Cardiac fibroblast (primary cell): ENCODE measurements around the gene SNORC.

Experiments used
- DNase-seq, 2 donors: peaks; one replicate each; pipeline versions ENCODE4 v3.0.0 to v3.0.0-alpha.2; 2010; ENCODE audit warnings: low read depth in 2 of 2
- H3K4me3 ChIP-seq, 2 donors: replicated peaks in 1 of 2; 1 replicate in 1 of 2; 2 replicates in 1 of 2; pipeline ENCODE4 v1.5.1; 2011; ENCODE audit warnings: low read depth in 2 of 2, low read length in 2 of 2, mild to moderate bottlenecking in 2 of 2, moderate library complexity in 1 of 2
- TF ChIP-seq, protein P1 (sequence below): IDR thresholded peaks from one replicate; pipeline ENCODE4 v1.5.1; 2011; ENCODE audit warnings: low read depth, mild to moderate bottlenecking, low read length, inconsistent platforms

The SNORC gene

DNA sequence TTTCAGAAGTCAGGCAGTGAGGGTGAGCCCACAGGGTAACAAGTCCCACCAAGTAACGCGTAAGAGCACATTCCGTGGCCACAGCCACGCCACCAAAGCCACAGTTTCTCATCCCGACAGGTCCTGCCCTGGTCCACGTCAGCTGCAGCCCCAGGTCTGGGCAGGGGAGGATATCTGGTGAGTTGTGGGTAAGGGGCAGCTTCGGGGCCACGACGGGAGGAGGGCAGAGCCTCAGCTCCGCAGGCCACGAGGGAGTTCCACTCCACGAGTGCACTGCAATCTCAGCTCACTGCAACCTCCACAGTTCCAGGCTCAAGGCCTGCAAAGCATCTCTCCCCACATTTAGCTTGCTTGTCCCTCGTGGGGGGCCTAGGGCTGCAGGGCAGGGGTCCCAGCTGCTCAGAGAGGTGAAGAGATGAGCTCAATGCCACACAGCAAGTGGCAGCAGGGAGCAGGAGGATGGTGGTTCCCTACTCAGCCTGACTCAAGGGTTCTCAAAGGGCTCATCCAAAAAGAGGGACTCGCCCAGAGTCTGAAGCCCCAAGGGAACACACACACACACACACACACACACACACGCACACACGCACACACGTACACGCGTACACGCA lies 12.5 kb downstream of the SNORC start:
- no peak for DNase-seq
- no peak overlapping the region for H3K4me3 ChIP-seq
- TF ChIP-seq, protein P1, sequence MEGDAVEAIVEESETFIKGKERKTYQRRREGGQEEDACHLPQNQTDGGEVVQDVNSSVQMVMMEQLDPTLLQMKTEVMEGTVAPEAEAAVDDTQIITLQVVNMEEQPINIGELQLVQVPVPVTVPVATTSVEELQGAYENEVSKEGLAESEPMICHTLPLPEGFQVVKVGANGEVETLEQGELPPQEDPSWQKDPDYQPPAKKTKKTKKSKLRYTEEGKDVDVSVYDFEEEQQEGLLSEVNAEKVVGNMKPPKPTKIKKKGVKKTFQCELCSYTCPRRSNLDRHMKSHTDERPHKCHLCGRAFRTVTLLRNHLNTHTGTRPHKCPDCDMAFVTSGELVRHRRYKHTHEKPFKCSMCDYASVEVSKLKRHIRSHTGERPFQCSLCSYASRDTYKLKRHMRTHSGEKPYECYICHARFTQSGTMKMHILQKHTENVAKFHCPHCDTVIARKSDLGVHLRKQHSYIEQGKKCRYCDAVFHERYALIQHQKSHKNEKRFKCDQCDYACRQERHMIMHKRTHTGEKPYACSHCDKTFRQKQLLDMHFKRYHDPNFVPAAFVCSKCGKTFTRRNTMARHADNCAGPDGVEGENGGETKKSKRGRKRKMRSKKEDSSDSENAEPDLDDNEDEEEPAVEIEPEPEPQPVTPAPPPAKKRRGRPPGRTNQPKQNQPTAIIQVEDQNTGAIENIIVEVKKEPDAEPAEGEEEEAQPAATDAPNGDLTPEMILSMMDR, result no peak

DNA sequence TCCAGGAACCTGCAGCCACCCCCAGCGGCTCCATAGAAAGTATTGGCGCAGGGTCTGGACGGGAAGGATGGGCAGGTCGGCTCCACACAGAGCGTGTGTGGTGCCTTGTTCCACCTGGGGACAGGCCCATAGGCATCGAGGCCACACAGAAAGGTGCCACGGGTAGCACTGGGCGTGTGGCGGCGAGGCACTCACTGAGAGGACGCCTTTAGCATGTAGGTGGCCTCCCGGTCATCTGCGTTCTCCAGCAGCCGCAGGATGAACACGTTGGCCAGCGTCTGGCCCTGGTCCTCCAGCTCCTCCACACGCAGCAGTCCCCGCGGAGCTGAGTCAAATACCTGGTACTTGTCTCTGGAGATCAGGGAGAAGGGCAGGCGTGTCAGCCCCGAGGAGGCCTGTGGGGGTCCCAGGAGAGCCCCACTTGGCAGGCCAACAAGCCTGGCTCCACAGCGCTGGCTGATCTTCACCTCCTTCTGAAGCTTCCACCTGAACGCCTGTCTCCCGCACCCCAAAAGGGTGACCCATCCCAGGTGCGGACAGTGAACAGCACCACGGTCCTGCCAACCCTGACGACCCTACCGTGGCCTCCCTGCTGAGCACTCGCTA lies 13.2 kb downstream of the SNORC start:
- DNase-seq, result no peak
- no peak overlapping the region for H3K4me3 ChIP-seq
- TF ChIP-seq, protein P1, result no peak

DNA sequence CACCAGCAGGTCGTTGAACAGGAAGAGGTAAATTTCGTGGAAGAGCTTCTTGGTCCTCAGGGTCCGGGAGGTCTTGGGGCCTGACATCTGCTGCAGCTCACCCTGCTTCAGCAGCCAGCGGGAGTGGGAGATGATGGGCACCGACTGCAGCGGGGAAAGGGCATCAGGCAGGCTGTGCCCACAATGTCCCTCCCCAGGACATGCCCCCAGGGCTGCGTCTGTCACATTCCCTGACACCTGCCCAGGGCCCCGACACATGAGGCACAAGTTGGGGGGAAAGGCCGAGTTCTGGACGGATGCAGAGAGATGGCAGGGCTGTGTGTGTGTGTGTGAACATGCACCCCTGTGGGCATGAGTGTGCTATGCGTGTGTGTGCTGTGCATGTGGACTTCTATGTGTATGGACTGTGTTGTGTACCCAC lies 13.9 kb downstream of the SNORC start:
- TF ChIP-seq, protein P1, result no peak
- no peak for DNase-seq
- H3K4me3 ChIP-seq, result no peak overlapping the region

DNA sequence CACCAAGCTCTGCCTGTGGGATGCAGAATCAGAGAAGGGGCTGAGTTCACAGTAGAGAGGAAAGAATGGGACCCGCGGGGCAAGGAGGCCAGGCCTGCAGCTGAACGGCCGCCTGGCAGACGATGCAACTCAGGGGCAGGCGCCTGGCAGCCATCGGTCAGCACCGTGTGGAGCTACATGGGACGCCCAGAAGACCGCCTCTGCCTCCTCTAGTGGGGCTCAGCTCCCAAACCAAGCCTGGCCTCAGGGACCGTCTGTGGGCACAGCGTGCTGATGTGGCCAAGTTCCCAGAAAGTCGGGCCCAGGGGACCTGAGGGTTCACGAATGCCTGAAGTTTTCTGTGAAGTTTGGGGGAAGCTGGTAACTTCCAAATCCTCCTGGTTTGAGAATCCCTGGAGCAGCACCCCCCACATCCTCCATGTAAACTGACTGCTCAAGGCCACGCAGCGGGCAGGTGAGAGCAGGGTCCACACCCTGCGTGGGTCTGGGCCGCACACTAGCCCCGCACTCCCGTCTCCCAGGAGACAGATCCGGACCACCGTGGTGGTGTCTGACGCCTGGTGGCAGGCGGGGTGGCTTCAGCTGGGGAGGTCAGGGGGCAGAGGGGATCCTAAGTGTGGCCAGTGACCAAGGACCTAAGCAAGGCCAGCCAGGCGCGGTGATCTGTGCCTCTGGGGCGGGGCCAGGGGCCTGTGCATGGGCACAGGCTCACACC lies 14.6 kb downstream of the SNORC start:
- TF ChIP-seq, protein P1, result no peak
- no peak for DNase-seq
- no peak overlapping the region for H3K4me3 ChIP-seq

DNA sequence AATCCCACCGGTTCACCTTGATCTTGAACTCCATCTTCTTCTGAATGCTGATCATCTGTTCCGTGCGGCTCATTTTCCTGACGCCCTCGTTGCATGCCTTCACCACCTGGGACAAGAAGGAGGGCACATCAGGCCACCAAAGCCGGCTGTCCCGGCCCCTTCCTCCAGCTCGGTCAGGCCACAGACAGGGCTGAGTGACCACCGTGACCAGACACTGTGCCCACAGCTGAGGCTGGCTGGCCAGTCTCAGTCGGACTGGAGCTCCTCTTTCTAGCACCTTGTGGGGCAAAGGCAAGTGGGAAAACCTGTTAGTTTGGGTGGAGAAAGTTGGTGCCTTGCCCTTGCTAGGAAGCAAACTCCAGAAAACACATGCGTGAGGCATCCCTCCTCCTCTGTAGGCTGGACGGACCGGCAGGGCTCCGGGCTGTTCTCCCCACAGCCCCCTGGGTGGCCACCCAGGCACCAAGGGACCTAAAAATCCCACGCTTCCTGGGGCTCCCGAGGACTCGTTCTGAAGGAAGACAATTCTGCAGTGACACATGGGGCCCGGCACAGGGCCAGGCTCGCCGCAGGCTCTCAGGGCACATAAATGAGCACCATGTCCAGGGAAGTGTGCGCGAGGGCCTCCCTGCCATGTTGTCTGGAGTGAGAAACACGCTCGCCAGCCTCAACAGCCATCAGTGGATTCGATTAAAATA lies 15.3 kb downstream of the SNORC start:
- TF ChIP-seq, protein P1, result no peak
- no peak for DNase-seq
- H3K4me3 ChIP-seq, result no peak overlapping the region

DNA sequence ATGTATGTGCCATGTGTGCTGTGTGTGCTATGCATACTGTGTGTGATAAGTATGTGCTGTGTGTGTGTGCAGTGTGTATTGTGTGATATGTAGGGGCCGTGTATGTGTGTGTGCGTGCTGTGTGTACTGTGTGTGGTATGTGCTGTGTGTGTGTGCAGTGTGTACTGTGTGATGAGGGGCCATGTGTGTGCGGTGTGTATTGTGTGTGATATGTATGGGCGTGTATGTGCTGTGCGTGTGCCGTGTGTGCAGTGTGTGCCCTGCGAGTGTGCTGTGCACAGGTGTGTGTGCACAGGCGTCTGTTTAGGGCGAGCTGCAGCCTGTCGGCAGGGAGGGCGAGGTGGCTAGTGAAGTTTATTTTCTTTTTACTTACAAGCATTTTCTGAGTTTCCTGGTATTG lies 16.1 kb downstream of the SNORC start:
- H3K4me3 ChIP-seq, result no peak overlapping the region
- no peak for DNase-seq
- TF ChIP-seq, protein P1, result no peak
